Stimulated activated CD4-positive, alpha-beta T cell treated with anti-CD3 and anti-CD28 coated beads, Interleukin-4, amount 100 ng/mL, for 24 hours (primary cell): ENCODE results near the gene GMPR.
"Not testable (repeated sequence)": the region's sequence is repeated elsewhere in the genome, so short reads cannot be mapped to it uniquely, and the experiment has no call there.

ENCODE experiments used
- DNase-seq: peaks from one replicate; pipeline ENCODE4 v3.0.0-alpha.2; 2020

Gene GMPR

DNA sequence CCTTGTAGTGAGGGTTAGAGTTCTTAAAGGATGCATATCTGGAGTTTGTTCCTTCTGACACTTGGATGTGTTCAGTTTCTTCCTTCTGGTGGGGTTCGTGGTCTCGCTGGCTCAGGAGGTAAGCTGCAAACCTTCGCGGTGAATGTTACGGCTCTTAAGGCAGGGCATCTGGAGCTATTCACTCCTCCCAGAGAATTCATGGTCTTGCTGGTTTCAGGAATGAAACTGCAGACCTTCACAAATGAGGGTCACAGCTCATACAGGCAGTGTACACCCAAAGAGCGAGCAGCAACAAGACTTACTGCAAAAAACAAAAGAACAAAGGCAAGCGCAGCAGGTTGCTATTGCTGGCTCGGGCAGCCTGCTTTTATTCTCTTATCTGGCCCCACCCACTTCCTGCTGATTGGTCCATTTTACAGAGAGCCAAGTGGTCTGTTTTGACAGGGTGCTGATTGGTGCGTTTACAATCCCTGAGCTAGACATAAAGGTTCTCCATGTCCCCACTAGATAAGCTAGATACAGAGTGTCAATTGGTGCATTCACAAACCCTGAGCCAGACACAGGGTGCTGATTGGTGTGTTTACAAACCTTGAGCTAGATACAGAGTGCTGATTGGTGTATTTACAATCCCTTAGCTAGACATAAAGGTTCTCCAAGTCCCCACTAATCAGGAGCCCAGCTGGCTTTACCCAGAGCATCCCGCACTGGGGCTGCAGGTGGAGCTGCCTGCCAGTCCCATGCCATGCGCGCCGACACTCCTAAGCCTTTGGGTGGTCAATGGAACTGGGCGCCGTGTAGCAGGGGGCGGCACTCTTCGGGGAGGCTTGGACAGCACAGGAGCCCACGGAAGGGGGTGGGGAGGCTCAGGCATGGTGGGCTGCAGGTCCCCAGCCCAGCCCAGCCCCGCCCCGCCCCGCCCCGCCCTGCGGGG lies 12.0 kb upstream of the GMPR start:
- not testable (repeated sequence) for DNase-seq

DNA sequence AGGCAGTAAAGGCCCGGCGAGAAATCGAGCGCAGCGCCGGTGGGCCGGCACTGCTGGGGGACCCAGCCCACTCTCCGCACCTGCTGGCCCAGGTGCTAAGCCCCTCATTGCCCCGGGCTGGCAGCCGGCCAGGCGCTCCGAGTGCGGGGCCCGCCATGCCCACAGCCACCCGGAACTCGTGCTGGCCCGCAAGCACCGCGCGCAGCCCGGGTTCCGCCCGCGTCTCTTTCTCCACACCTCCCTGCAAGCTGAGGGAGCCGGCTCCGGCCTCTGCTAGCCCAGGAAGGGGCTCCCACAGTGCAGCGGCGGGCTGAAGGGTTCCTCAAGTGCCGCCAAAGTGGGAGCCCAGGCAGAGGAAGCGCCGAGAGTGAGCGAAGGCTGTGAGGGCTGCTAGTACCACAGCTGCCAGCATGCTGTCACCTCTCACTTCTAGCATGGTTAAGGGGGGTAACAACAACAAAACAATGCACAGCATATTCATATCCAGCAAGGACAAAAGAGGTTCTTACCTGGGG lies 11.3 kb upstream of the GMPR start:
- DNase-seq, result no peak

DNA sequence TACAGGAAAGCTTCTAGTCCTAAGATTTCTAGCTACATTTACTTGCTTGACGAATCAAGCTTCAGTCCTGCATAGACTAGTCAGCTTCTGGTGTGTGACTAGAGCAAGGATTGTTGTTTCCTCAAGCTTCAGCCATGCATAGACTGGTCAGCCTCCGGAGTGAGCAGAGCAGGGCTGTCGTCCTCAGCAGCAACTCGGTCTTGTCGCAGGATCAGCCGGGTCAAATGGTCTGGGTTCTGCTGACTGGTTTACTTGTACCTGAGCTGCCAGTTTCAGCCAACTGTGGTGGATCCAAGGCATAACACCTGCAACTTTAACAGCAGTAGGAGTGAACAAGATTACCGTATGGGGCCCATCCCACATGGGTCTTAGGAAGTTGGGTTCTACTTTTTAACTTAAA lies 10.8 kb upstream of the GMPR start:
- no peak for DNase-seq

DNA sequence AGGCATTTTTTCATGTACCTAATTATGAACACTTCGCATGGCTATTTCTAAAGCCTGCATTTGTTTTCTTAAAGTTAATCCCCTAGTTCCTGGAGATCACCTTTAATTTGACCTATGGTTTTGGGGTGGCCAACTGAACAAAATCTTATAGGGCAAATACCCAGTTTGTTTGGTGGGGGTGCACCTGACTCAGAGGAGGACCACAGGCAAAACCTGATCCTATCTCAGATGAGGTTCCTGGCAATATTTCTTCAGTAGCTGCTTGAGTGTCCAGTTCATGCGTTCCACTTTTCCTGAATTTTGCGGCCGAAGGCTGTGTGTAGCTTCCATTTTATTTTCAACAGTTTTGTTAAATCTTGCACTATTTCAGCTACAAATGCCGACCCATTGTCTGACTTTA lies 10.3 kb upstream of the GMPR start:
- no peak for DNase-seq

GRCh38 chr6:16228709-16229665 lies 9.4 kb upstream of the GMPR start:
- no peak for DNase-seq

- no peak for DNase-seq
Measured at GRCh38 chr6:16229700-16230099, 8.7 kb upstream of the GMPR start.

GRCh38 chr6:16230953-16231352 lies 7.4 kb upstream of the GMPR start:
- DNase-seq, result no peak

DNA sequence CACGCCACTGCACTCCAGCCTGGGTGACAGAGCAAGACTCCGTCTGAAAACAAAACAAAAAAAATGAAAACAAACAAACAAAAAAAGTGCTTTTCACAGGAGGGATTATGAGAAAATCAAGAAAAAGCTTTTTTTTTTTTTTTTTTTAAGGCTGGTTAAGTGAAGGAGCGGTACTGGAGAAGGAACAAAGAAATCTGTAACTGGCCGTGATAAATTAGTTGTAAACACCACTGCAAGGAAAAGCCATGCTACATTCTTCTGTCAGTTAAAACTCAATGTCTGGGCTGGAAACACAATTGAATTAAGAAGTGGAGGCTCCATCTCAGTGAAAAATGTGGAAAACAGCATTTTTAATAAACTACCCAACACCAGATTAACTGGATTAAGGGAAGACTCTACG lies 6.3 kb upstream of the GMPR start:
- no peak for DNase-seq

DNA sequence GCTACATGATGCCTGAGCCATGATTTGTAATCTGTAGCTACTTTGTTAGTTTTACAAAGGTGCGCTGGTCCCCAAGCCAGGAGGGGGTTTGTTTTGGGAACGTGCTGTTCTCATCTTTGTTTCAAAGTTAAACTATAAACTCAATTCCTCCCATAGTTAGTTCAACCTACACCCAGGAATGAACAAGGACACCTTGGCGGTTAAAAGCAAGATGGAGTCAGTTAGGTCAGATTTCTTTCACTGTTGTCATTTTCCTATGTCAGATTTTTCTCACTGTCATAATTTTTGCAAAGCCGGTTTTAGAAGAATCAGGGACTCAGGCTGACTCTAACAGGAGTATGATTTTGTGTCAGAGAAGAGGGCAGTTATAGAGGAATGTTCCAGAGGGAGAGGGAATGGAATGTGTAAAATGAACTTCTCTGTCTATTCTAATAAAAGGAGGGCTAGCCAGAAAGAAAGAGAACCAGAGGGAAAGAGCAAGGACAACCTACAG lies 2.3 kb upstream of the GMPR start:
- DNase-seq, result no peak

GRCh38 chr6:16236631-16237199 lies 1.7 kb upstream of the GMPR start:
- no peak for DNase-seq

- no peak for DNase-seq
Measured at GRCh38 chr6:16237242-16237641, 1.1 kb upstream of the GMPR start.

DNA sequence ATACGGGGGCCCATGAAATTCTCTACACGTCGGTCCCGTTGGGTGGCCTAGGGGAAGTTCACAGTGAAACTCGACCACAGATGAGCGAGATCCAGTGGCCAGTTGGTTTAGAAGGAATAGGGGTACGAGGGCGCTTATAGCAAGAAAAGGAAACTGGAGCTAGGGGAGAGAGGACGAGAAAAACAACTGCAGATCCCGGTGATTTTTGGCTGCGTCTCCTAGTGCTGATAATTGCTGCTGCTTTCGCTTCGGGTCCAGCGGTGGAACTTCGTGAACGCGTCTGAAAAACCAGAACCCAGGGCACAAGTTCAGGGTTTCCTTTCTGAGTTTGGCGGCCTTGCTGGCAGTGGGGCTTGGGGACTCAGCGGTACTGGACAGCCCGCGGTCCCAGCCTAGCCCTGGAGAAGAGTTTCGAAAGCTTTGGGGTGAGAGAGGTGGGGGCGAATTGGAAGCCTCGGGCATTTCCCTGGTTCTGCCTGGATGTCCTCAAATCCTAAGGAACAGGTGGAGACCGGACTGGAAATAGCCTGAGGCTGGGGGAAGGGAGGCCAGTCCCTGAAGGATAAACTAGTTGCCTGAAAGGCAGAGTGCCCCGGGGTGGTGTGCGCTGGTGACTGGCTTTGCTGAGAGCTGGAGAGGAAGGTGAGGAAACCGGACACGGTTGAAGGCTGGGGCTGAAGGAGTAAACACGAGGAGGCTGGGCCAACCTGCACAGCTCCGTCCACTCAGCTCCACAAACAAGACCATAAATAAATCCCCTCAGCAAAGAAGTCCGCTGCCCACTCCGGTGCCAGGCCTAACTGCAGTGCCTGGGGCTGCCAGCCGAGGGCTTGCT lies 793 bp downstream of the GMPR start:
- DNase-seq, result peak; percentile 4

DNA sequence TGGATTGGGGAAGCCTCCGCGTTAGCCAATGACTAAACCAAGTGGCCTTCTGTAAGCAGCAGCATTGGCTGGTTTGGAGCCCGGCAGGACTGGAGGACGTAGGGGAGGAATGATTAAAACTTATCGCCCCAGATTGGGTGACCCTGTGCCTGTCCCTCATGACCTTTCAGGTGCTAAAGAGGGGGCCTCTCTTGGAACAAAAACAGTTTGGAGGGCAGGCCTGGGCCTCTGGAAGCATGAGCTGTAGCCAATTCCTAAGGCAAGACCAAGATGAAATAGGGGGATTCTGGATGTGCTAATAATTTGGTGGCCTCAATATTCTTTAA lies 1.4 kb downstream of the GMPR start:
- peak; percentile 5 for DNase-seq

DNA sequence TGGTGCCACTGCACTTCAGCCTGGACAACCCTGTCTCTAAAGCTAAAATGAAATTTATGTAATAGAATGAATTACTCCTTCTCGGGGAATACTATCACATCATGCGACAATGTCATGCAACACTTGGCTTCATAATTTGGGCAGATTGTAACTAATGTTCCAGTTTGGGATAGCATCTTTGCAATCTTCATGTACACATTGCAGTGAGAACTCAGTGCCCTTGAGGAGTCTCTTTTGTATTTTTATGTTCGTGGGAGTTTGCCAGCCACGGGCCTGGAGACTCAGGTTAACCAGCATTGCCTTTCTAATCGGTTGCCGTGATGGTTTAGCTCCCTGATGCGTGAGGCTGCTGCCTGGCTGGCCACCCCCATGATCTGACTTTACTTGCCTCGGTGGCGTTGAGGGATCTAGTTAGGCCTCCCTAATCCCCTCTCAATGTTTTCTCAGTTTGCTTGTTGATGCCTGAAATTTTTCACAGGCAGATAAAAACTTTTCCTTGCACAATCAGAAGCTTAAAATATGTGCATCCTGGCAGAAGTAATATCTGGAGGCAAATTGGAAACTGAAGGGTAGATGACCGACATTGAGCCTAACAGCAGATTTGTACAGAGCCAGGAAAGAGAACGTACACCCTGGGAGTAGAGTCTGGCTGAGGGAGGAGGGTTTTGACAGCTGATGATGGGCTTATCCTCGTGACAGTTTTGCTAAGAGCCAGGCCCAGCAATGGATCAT lies 2.4 kb downstream of the GMPR start:
- DNase-seq, result no peak

DNA sequence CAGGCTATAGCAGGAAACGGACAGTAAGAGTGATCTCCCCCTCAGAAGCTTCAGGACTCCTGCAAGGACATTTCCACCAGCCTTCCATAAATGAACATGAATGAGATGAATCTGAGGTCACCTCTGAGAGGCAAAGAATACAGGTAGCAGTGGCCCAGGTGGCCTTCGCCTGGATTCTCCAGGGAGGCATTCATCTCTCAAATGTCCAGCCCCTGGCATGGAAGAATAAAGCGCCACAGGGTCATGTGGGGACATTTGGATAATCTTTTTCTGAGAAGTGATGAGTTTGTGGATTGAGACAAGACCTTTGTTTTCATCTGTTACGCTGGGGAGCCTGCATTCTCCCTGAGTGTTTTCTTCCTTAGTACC lies 2.9 kb downstream of the GMPR start:
- no peak for DNase-seq

- DNase-seq, result no peak
Measured at GRCh38 chr6:16243055-16243454, 4.7 kb downstream of the GMPR start.

DNA sequence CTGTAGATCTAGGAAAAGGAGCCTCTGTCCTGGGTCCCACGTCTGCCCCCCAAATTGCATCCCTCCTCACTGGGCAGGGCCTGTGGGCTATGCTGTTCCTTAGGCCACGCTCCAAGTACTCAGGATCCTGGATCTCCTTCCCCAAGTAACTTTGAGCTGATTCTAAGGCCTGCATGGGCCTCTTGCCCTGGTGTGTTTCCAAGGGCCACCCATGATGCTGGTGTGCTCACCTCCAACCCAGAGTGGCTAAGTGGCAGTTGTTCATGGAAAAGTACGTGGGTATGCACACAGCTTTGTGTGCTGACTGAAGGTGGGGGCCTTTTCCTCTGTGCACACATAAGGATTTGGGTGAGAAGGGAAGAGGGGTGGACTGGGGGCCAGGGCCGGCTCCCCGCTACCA lies 5.3 kb downstream of the GMPR start:
- no peak for DNase-seq

DNA sequence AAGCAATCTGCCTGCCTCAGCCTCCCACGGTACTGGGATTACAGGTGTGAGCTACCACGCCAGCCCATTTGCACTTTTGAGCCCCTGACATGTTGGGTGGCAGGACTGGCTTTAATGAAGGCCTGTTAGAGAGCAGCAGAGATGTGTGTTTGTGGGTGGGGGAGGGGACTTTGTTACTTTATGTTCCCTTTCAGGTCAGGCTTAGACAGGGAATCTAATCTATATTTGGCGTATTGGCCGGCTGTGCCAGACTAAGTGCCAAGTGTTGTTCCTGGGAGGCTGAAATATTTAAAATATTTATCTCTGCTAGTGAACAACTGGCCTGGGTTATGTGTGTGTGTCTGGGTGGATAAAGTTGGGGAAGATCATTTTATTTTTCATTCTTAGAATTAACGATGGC lies 6.1 kb downstream of the GMPR start:
- no peak for DNase-seq

GRCh38 chr6:16244869-16245451 lies 6.6 kb downstream of the GMPR start:
- DNase-seq, result no peak

DNA sequence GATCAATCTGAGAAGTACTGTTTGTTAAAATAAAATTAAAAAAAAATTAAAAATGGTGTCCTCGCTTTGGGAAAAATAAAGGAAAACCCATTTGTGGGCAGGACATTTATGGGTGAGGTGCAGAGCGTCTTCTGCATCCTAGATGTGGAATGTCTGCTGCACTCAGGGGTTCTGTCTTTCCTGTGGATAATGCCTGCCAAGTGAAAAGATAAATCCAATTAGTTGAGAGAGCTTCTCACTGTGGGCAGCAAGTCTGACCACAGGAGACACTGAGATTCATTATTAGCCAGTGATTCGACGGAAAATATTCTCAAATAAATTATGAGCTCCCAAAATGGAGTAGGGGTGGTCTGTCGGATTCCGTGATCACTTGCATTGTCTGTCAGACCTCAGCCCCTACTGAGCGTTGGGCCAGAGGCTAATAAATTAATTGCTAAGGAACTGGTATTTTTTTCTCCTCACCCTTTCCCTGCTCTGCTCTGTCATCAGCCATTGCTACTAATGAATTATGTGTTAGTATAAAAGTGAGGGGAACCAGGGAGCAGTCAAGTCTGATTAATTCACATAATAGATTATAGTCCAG lies 10.0 kb downstream of the GMPR start:
- DNase-seq, result no peak

DNA sequence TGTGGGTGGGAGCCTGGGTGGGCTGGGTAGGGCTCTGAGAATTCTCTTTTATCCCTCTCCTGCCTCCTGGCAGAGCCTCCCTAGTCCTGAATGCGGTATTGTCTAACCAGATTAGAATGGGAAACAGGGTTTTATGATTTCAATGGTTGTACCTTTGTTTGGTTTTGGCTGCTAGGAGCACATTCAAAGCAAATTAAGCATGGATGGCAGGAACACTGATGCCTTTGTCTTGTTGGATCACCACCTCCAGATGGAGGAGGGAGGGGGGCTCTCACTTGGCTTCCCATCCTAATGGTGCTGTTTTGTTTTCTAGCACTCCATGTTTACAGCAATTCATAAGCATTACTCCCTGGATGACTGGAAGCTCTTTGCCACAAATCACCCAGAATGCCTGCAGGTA lies 11.6 kb downstream of the GMPR start:
- DNase-seq, result no peak
